Panc1 (cell line): ENCODE results near the gene DYNC2I2. TPM values are rescaled to one million over a fixed set of nuclear protein-coding genes. Genes with fewer than 3 reads are reported as not detected.
"Not testable (repeated sequence)": the region's sequence is repeated elsewhere in the genome, so short reads cannot be mapped to it uniquely, and the experiment has no call there.

ENCODE experiments used
- ATAC-seq: fragments of 200-7000 bp; cut with Tn5 transposase; 2 replicates; pipeline ENCODE4 v1.9.1; 2020; ENCODE audit warnings: mild to moderate bottlenecking, moderate library complexity
- BruUV-seq: library from RNA; stranded (reverse); fragments of 400-500 nt; replicated peaks from 2 replicates; lab custom pipeline; 2021; lab: Mats Ljungman, UMichigan
- CTCF ChIA-PET: fragments of 300-600 bp; sonication (Branson Sonifier 250); formaldehyde crosslinking; loops from one replicate; lab custom pipeline; 2022; ENCODE audit warnings: antibody characterized with exemption; lab: Charles Lee
- POLR2A ChIA-PET: fragments of 300-600 bp; sonication (Branson Sonifier 250); formaldehyde crosslinking; loops from one replicate; lab custom pipeline; 2022; ENCODE audit warnings: antibody characterized with exemption; lab: Charles Lee
- DNase-seq: peaks from one replicate; pipeline ENCODE4 v3.0.0-alpha.2; 2010; ENCODE audit warnings: low read depth, low spot score
- H3K27ac ChIP-seq: 2 replicates; pipeline ENCODE4 v1.5.1; 2011; ENCODE audit warnings: mild to moderate bottlenecking, low read length, inconsistent platforms
- H3K27me3 ChIP-seq: fragments of 200-500 bp; sonication (Bioruptor generic); 2 replicates; pipeline ENCODE4 v1.6.0; 2014; ENCODE audit warnings: low read length, inconsistent platforms; ENCODE audit not compliant: control insufficient read depth, insufficient read depth
- H3K36me3 ChIP-seq: fragments of 200-500 bp; sonication (Bioruptor generic); 2 replicates; pipeline ENCODE4 v1.5.1; 2014; ENCODE audit warnings: inconsistent platforms, mild to moderate bottlenecking, low read length, moderate library complexity; ENCODE audit not compliant: control insufficient read depth, insufficient read depth
- H3K4me1 ChIP-seq: 2 replicates; pipeline ENCODE4 v1.5.1; 2011; ENCODE audit warnings: inconsistent platforms, mild to moderate bottlenecking, low read length, moderate library complexity; ENCODE audit not compliant: control insufficient read depth, insufficient read depth
- H3K4me3 ChIP-seq, 2 experiments: 2 replicates each; pipeline ENCODE4 v1.5.1; 2011 to 2012; ENCODE audit warnings: low read depth in 2 of 2, low read length in 2 of 2, mild to moderate bottlenecking in 2 of 2, inconsistent platforms in 1 of 2, moderate library complexity in 1 of 2
- H3K9me3 ChIP-seq: fragments of 200-500 bp; sonication (Bioruptor generic); 2 replicates; pipeline ENCODE4 v1.5.1; 2014; ENCODE audit warnings: low read depth, mild to moderate bottlenecking, inconsistent platforms, low read length, moderate library complexity; ENCODE audit not compliant: control insufficient read depth, insufficient read depth
- POLR2AphosphoS5 ChIP-seq: IDR thresholded peaks from 2 replicates; pipeline ENCODE4 v1.6.1; 2012; ENCODE audit warnings: mild to moderate bottlenecking, low read depth, low read length, moderate library complexity
- SIN3A ChIP-seq: IDR thresholded peaks from 2 replicates; pipeline ENCODE4 v1.6.1; 2012; ENCODE audit warnings: low read depth, mild to moderate bottlenecking, low read length, moderate library complexity, borderline replicate concordance; ENCODE audit not compliant: insufficient read depth
- TCF7L2 ChIP-seq: IDR thresholded peaks from 2 replicates; pipeline ENCODE4 v1.6.1; 2011; ENCODE audit warnings: mild to moderate bottlenecking, low read depth, low read length, inconsistent platforms
- in situ Hi-C: cut with HindIII; loops from 2 replicates; pipeline ENCODE4 v1.10.0; 2016; ENCODE audit warnings: low sequenced_read_pairs, low pct_unique_long_range_greater_than_20kb
- intact Hi-C: fragments of 100-400 bp; cut with micrococcal nuclease; formaldehyde crosslinking; loops from one replicate; pipeline ENCODE4 v1.10.0; 2022; ENCODE audit not compliant: unreplicated experiment
- total RNA-seq: library from RNA; stranded (reverse); gene quantifications from one replicate; pipeline ENCODE4 v1.2.1, GENCODE V29; 2021; ENCODE audit not compliant: unreplicated experiment
- TF ChIP-seq, protein P1 (sequence below): fragments of 450-650 bp; IDR thresholded peaks from 2 replicates; pipeline ENCODE4 v1.5.1; 2017; ENCODE audit warnings: mild to moderate bottlenecking
- TF ChIP-seq, protein P2 (sequence below), 2 experiments: IDR thresholded peaks; 2 replicates each; pipeline ENCODE4 v1.6.1; 2011 to 2012; ENCODE audit warnings: low read depth in 2 of 2, control low read depth in 1 of 2, low read length in 1 of 2, mild to moderate bottlenecking in 1 of 2, moderate library complexity in 1 of 2; ENCODE audit not compliant: insufficient read depth in 1 of 2

Gene DYNC2I2
- total RNA-seq, 1 experiment from 2014 or later, result 78.1 TPM

DNA sequence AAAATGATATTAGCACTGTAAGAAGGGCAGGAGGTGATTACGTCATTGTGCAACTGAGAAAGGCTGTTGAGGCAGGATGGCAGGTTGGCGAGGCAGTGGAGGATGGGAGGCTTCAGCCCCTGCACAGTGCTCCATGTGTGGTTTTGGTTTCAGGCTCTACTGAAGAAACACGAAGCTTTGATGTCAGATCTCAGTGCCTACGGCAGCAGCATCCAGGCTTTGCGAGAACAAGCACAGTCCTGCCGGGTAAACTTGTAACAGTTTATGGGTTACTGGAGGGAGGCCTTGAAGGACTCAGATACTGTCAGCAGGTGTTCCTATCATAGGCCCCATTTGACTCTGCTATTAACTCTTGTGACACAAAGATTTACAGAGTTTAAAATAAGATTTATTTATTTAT is 69.2 kb downstream of the DYNC2I2 start:
- TF ChIP-seq, protein P1, sequence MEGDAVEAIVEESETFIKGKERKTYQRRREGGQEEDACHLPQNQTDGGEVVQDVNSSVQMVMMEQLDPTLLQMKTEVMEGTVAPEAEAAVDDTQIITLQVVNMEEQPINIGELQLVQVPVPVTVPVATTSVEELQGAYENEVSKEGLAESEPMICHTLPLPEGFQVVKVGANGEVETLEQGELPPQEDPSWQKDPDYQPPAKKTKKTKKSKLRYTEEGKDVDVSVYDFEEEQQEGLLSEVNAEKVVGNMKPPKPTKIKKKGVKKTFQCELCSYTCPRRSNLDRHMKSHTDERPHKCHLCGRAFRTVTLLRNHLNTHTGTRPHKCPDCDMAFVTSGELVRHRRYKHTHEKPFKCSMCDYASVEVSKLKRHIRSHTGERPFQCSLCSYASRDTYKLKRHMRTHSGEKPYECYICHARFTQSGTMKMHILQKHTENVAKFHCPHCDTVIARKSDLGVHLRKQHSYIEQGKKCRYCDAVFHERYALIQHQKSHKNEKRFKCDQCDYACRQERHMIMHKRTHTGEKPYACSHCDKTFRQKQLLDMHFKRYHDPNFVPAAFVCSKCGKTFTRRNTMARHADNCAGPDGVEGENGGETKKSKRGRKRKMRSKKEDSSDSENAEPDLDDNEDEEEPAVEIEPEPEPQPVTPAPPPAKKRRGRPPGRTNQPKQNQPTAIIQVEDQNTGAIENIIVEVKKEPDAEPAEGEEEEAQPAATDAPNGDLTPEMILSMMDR, result no peak
- TF ChIP-seq POLR2AphosphoS5, result no peak
- TF ChIP-seq TCF7L2, result no peak
- TF ChIP-seq, protein P2, sequence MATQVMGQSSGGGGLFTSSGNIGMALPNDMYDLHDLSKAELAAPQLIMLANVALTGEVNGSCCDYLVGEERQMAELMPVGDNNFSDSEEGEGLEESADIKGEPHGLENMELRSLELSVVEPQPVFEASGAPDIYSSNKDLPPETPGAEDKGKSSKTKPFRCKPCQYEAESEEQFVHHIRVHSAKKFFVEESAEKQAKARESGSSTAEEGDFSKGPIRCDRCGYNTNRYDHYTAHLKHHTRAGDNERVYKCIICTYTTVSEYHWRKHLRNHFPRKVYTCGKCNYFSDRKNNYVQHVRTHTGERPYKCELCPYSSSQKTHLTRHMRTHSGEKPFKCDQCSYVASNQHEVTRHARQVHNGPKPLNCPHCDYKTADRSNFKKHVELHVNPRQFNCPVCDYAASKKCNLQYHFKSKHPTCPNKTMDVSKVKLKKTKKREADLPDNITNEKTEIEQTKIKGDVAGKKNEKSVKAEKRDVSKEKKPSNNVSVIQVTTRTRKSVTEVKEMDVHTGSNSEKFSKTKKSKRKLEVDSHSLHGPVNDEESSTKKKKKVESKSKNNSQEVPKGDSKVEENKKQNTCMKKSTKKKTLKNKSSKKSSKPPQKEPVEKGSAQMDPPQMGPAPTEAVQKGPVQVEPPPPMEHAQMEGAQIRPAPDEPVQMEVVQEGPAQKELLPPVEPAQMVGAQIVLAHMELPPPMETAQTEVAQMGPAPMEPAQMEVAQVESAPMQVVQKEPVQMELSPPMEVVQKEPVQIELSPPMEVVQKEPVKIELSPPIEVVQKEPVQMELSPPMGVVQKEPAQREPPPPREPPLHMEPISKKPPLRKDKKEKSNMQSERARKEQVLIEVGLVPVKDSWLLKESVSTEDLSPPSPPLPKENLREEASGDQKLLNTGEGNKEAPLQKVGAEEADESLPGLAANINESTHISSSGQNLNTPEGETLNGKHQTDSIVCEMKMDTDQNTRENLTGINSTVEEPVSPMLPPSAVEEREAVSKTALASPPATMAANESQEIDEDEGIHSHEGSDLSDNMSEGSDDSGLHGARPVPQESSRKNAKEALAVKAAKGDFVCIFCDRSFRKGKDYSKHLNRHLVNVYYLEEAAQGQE (IDR thresholded peaks at IDR 0.05; ENCODE audit: insufficient read depth in 1 of 2, low read depth in 2 of 2, low read length in 1 of 2), result no peak
- TF ChIP-seq SIN3A, result no peak
- DNase-seq (no peak), ATAC-seq (no peak)
- no peaks in the 10 kb centered on the region for H3K27me3 ChIP-seq
- ChIA-PET POLR2A (no interaction called here), CTCF (no interaction called here)
- no peaks in the 10 kb centered on the region for H3K9me3 ChIP-seq
- H3K4me1 ChIP-seq, result no peaks in the 10 kb centered on the region
- no peak overlapping the region for H3K27ac ChIP-seq
- H3K4me3 ChIP-seq, result no peak overlapping the region
- peaks cover 28% of the 10 kb centered on the region for H3K36me3 ChIP-seq
- intact Hi-C loops, result no loop called here
- in situ Hi-C loops, result no loop called here
- BruUV-seq, result no TSS peak

- H3K9me3 ChIP-seq, CTCF ChIA-PET, H3K27me3 ChIP-seq, H3K4me1 ChIP-seq, POLR2A ChIA-PET, H3K27ac ChIP-seq, H3K4me3 ChIP-seq, ATAC-seq, intact Hi-C loops, DNase-seq, BruUV-seq, in situ Hi-C loops: not testable (repeated sequence)
- peaks cover 32% of the 10 kb centered on the region for H3K36me3 ChIP-seq
Observed at GRCh38 chr9:128586934-128587333, 69.7 kb downstream of the DYNC2I2 start.

GRCh38 chr9:128585155-128585554 is 71.5 kb downstream of the DYNC2I2 start:
- CTCF ChIA-PET, ATAC-seq, H3K9me3 ChIP-seq, BruUV-seq, H3K4me3 ChIP-seq, in situ Hi-C loops, H3K27ac ChIP-seq, DNase-seq, POLR2A ChIA-PET, H3K4me1 ChIP-seq, H3K27me3 ChIP-seq, intact Hi-C loops: not testable (repeated sequence)
- H3K36me3 ChIP-seq, result peaks cover 42% of the 10 kb centered on the region

Other genes starting within 250 kb of the DYNC2I2 start
- 11.3 TPM for gene CERCAM, start 236.0 kb downstream of the DYNC2I2 start, total RNA-seq
- 36.8 TPM for gene ODF2, start 200.8 kb downstream of the DYNC2I2 start, total RNA-seq
- 25.9 TPM for gene GLE1, start 152.1 kb downstream of the DYNC2I2 start, total RNA-seq
- gene SPTAN1, start 104.3 kb downstream of the DYNC2I2 start, total RNA-seq, result 229 TPM
- 422 TPM for gene SET, start 32.4 kb upstream of the DYNC2I2 start, total RNA-seq
- gene PKN3, start 45.7 kb upstream of the DYNC2I2 start, total RNA-seq, result 19.9 TPM
- gene ZDHHC12, start 67.3 kb upstream of the DYNC2I2 start, total RNA-seq, result 39.3 TPM
- 16.2 TPM for gene ZER1, start 115.1 kb upstream of the DYNC2I2 start, total RNA-seq
- 21.3 TPM for gene TBC1D13, start 130.4 kb upstream of the DYNC2I2 start, total RNA-seq
- gene ENDOG, start 161.7 kb upstream of the DYNC2I2 start, total RNA-seq, result 39.9 TPM
- 38.4 TPM for gene SPOUT1, start 172.9 kb upstream of the DYNC2I2 start, total RNA-seq
- 6.1 TPM for gene KYAT1, start 225.1 kb upstream of the DYNC2I2 start, total RNA-seq
- 16.4 TPM for gene LRRC8A, start 225.3 kb upstream of the DYNC2I2 start, total RNA-seq